HepG2 (cell line): ENCODE results near the gene ATP6V1G2. TPM values are rescaled to one million over a fixed set of nuclear protein-coding genes. Genes with fewer than 3 reads are reported as not detected.

ENCODE experiments used
- ARHGAP35 ChIP-seq: sonication (generic); formaldehyde crosslinking; IDR thresholded peaks from 2 replicates; pipeline ENCODE4 v1.9.0; 2022; ENCODE audit warnings: mild to moderate bottlenecking, inconsistent platforms, moderate library complexity, missing genetic modification reagents, borderline replicate concordance
- FOSL1 ChIP-seq: sonication (generic); formaldehyde crosslinking; IDR thresholded peaks from 2 replicates; pipeline ENCODE4 v1.9.0; 2021; ENCODE audit warnings: missing genetic modification reagents, borderline replicate concordance
- LBX2 ChIP-seq: sonication (generic); formaldehyde crosslinking; IDR thresholded peaks from 2 replicates; pipeline ENCODE4 v1.5.0; 2020; ENCODE audit warnings: missing genetic modification reagents, mild to moderate bottlenecking, borderline replicate concordance
- RNF2 ChIP-seq: fragments of 450-650 bp; conservative IDR thresholded peaks from 2 replicates; pipeline ENCODE4 v1.6.1; 2016; ENCODE audit warnings: low read depth
- SRSF4 ChIP-seq: fragments of 200-400 bp; formaldehyde crosslinking; IDR thresholded peaks from one replicate; pipeline ENCODE4 v1.6.1; 2018; ENCODE audit warnings: mild to moderate bottlenecking, low read depth, low read length, moderate library complexity; ENCODE audit not compliant: poor library complexity, severe bottlenecking
- SUZ12 ChIP-seq: fragments of 150-350 bp; IDR thresholded peaks from 2 replicates; pipeline ENCODE4 v1.6.1; 2014; ENCODE audit warnings: low read depth, low read length
- SYNCRIP ChIP-seq: fragments of 200-400 bp; formaldehyde crosslinking; IDR thresholded peaks from 2 replicates; pipeline ENCODE4 v1.6.1; 2018; ENCODE audit warnings: mild to moderate bottlenecking, low read depth, low read length; ENCODE audit not compliant: insufficient read depth
- ZBTB3 ChIP-seq: sonication (generic); formaldehyde crosslinking; IDR thresholded peaks from 2 replicates; pipeline ENCODE4 v1.4.0; 2020; ENCODE audit warnings: low read depth, mild to moderate bottlenecking, moderate library complexity, missing genetic modification reagents, borderline replicate concordance
- ZNF382 ChIP-seq: sonication (generic); formaldehyde crosslinking; IDR thresholded peaks from 2 replicates; pipeline ENCODE4 v1.5.0; 2020; ENCODE audit warnings: missing genetic modification reagents, mild to moderate bottlenecking, borderline replicate concordance
- ZNF460 ChIP-seq: sonication (generic); formaldehyde crosslinking; IDR thresholded peaks from 2 replicates; pipeline ENCODE4 v1.5.1; 2020; ENCODE audit warnings: missing genetic modification reagents, mild to moderate bottlenecking, borderline replicate concordance
- ZNF574 ChIP-seq: sonication (generic); formaldehyde crosslinking; IDR thresholded peaks from 2 replicates; pipeline ENCODE4 v1.4.0; 2020; ENCODE audit warnings: missing genetic modification reagents
- ZNF598 ChIP-seq: sonication (generic); formaldehyde crosslinking; IDR thresholded peaks from 2 replicates; pipeline ENCODE4 v1.5.1; 2020; ENCODE audit warnings: mild to moderate bottlenecking, missing genetic modification reagents, borderline replicate concordance
- ZNF720 ChIP-seq: sonication (generic); formaldehyde crosslinking; IDR thresholded peaks from 2 replicates; pipeline ENCODE4 v1.4.0; 2020; ENCODE audit warnings: missing genetic modification reagents
- ZSCAN12 ChIP-seq: sonication (generic); formaldehyde crosslinking; IDR thresholded peaks from 2 replicates; pipeline ENCODE4 v1.9.0; 2021; ENCODE audit warnings: mild to moderate bottlenecking, missing genetic modification reagents
- polyA plus RNA-seq, 8 experiments: library from polyadenylated mRNA; depleted of rRNA in 3 of 8; stranded (reverse) in 7 of 8; unstranded in 1 of 8; fragments of >200 nt; fragmentation: Illumina TruSeq in 4 of 8; extraction: Trizol in 4 of 8; gene quantifications; 2 replicates each; pipeline versions ENCODE4 v1.2.1 to v1.2.3, GENCODE V29; 2011 to 2016; ENCODE audit warnings: low read depth in 4 of 8, missing spikeins in 1 of 8, mixed read lengths in 1 of 8; ENCODE audit not compliant: insufficient read depth in 1 of 8
- total RNA-seq, 5 experiments: library from RNA; depleted of rRNA; stranded (reverse); fragments of >200 nt; fragmentation: Illumina TruSeq; extraction: Trizol; gene quantifications; 2 replicates each; pipeline ENCODE4 v1.2.3, GENCODE V29; 2016; ENCODE audit warnings: low read depth in 1 of 5
- TF ChIP-seq, protein P1 (sequence below): IDR thresholded peaks from 2 replicates; pipeline ENCODE4 v1.6.1; 2016; ENCODE audit warnings: control low read depth
- TF ChIP-seq, protein P2 (sequence below): sonication (generic); formaldehyde crosslinking; IDR thresholded peaks from 2 replicates; pipeline ENCODE4 v1.9.0; 2022; ENCODE audit warnings: missing genetic modification reagents, mild to moderate bottlenecking, borderline replicate concordance
- TF ChIP-seq, protein P3 (sequence below): sonication (generic); formaldehyde crosslinking; IDR thresholded peaks from 2 replicates; pipeline ENCODE4 v1.8.1; 2023; ENCODE audit warnings: mild to moderate bottlenecking, inconsistent platforms, moderate library complexity, missing genetic modification reagents, borderline replicate concordance
- TF ChIP-seq, protein P4 (sequence below): IDR thresholded peaks from 2 replicates; pipeline ENCODE4 v1.6.1; 2016; ENCODE audit warnings: mild to moderate bottlenecking, missing biosample characterization, missing genetic modification reagents
- TF ChIP-seq, protein P5 (sequence below): IDR thresholded peaks from 2 replicates; pipeline ENCODE4 v1.6.1; 2016; ENCODE audit warnings: mild to moderate bottlenecking

ATP6V1G2 gene
- total and polyA plus RNA-seq, 2 of the 13 experiments (the other 11 are each of a cell fraction or from before 2014, with no cell fraction given) = 0.27 to 0.83 TPM

DNA sequence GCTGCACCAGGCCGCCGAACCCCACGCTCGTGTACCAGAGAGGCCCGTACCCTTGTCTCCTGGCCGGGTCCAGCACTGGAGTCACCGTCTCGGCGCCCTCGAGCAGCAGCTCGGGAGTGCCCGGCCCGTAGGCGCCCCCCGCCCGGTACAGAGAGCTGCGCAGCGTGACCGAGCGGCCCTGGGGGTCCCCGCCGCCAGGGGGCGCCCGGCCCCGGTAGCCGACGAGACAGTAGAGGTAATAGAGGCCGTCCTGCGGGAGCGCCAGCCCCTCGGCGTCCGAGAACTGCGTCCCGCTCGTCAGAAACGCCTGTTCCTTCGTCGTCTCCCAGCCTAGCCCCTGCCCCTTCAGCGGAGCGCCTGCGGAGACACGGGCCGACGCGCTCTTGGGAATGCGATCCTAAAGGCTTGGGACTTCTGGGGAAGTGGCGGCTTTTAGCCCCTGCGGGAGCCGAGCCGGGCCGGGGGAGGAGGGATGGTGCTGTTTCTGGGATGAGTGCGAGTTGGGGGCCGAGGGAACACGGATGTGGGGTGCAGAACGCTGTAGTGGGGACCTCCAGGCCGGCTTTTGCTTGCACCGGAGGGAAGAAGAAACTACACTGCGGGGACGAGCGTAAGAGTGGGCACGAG, 34.5 kb upstream of the ATP6V1G2 start (continued):
- TF ChIP-seq ZBTB3 (CRISPR knock-in tag) (no peak; the same call in 1 of the 2 replicates), ZNF598 (CRISPR knock-in tag) (peak; percentile 33; the same call in 1 of the 2 replicates), ZSCAN12 (CRISPR knock-in tag) (no peak), ZNF382 (CRISPR knock-in tag) (no peak), SYNCRIP (no peak), SRSF4 (no peak), SUZ12 (no peak), ARHGAP35 (CRISPR knock-in tag) (peak; percentile 77; the same call in 1 of the 2 replicates), ZNF720 (no peak), ZNF460 (CRISPR knock-in tag) (no peak), ZNF574 (peak; percentile 76), LBX2 (CRISPR knock-in tag) (no peak), RNF2 (peak; percentile 40; the same call in 1 of the 2 replicates), FOSL1 (CRISPR knock-in tag) (no peak)
- TF ChIP-seq, protein P1, sequence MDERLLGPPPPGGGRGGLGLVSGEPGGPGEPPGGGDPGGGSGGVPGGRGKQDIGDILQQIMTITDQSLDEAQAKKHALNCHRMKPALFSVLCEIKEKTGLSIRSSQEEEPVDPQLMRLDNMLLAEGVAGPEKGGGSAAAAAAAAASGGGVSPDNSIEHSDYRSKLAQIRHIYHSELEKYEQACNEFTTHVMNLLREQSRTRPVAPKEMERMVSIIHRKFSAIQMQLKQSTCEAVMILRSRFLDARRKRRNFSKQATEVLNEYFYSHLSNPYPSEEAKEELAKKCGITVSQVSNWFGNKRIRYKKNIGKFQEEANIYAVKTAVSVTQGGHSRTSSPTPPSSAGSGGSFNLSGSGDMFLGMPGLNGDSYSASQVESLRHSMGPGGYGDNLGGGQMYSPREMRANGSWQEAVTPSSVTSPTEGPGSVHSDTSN (CRISPR knock-in tag) = no peak
- TF ChIP-seq, protein P2, sequence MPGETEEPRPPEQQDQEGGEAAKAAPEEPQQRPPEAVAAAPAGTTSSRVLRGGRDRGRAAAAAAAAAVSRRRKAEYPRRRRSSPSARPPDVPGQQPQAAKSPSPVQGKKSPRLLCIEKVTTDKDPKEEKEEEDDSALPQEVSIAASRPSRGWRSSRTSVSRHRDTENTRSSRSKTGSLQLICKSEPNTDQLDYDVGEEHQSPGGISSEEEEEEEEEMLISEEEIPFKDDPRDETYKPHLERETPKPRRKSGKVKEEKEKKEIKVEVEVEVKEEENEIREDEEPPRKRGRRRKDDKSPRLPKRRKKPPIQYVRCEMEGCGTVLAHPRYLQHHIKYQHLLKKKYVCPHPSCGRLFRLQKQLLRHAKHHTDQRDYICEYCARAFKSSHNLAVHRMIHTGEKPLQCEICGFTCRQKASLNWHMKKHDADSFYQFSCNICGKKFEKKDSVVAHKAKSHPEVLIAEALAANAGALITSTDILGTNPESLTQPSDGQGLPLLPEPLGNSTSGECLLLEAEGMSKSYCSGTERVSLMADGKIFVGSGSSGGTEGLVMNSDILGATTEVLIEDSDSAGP (CRISPR knock-in tag) = peak; percentile 77; the same call in 1 of the 2 replicates
- TF ChIP-seq, protein P3, sequence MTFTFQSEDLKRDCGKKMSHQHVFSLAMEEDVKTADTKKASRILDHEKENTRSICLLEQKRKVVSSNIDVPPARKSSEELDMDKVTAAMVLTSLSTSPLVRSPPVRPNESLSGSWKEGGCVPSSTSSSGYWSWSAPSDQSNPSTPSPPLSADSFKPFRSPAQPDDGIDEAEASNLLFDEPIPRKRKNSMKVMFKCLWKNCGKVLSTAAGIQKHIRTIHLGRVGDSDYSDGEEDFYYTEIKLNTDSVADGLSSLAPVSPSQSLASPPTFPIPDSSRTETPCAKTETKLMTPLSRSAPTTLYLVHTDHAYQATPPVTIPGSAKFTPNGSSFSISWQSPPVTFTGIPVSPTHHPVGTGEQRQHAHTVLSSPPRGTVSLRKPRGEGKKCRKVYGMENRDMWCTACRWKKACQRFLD = no peak; the same call in 1 of the 2 replicates
- TF ChIP-seq, protein P4, sequence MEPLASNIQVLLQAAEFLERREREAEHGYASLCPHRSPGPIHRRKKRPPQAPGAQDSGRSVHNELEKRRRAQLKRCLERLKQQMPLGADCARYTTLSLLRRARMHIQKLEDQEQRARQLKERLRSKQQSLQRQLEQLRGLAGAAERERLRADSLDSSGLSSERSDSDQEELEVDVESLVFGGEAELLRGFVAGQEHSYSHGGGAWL (CRISPR knock-in tag) = peak; percentile 92
- TF ChIP-seq, protein P5, sequence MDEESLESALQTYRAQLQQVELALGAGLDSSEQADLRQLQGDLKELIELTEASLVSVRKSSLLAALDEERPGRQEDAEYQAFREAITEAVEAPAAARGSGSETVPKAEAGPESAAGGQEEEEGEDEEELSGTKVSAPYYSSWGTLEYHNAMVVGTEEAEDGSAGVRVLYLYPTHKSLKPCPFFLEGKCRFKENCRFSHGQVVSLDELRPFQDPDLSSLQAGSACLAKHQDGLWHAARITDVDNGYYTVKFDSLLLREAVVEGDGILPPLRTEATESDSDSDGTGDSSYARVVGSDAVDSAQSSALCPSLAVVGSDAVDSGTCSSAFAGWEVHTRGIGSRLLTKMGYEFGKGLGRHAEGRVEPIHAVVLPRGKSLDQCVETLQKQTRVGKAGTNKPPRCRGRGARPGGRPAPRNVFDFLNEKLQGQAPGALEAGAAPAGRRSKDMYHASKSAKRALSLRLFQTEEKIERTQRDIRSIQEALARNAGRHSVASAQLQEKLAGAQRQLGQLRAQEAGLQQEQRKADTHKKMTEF = peak; percentile 91
